HT-29 (cell line): Measurements from ENCODE around the gene ATP8A1. TPM values are rescaled to one million over a fixed set of nuclear protein-coding genes. Genes with fewer than 3 reads are reported as not detected.

ENCODE experiments used
- DNase-seq: peaks from one replicate; pipeline ENCODE4 v3.0.0-alpha.2; 2015; ENCODE audit warnings: low spot score
- total RNA-seq: library from RNA; depleted of rRNA; stranded (reverse); fragments of >200 nt; shearing (Covaris generic); gene quantifications from 2 replicates; pipeline ENCODE4 v1.2.3, GENCODE V29; 2014

Gene ATP8A1
- total RNA-seq, 1 experiment from 2014 or later: 0.69 TPM

DNA sequence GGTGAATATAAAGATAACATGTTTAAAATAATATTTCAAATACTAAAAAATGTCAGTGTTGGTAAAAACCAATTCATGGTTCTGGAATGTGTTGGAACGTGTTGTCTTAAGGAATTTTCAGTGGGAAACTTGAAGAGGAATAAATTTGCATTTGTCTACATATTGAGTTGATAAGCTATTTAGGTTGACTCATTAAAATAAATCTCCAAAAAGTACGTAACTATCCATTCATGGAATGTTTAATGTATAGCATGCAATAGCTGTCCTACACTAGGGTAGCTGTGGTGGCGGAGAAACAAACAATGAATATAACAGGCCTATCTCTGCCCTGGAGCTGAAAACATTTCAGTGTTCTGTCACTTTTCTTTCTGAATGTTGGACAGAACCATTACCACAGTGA, 239.4 kb downstream of the ATP8A1 start:
- no peak for DNase-seq

DNA sequence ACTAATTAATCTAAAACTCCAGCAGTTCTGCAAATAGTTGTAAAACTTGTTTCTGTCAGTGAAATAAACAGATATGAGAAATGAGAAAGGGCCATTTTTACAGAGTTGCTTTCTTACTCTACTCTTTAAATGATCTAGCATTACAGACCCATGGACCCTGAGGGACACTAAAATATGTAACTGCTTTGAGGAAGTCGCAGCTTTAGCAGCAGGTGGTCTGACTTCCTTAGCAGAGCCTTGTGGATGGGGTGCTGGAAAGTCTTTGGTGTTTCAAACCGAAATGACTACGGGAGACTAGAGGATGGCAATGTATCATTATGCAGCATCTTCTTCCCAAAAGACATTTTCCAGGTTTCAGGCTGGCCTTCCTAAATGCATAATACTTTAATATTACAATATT, 240.9 kb downstream of the ATP8A1 start:
- no peak for DNase-seq

DNA sequence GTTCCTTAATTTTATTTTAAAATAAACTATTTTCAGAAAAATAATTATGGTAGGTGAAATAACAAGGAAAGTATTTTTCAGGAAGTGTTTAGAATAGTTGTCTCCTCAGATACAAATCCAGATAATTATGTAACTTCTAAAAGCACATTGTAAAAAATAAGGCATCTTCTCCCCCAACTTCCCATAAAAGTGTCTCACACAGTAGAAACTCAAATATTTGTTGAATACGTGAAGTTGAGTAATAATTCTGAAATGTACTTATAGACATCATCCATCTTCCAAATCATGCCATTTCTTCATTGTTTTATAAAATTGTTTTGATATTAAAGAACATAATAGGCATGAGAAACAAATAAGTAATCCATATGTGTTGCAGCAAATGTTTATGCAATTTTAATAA, 241.6 kb downstream of the ATP8A1 start:
- DNase-seq: no peak

DNA sequence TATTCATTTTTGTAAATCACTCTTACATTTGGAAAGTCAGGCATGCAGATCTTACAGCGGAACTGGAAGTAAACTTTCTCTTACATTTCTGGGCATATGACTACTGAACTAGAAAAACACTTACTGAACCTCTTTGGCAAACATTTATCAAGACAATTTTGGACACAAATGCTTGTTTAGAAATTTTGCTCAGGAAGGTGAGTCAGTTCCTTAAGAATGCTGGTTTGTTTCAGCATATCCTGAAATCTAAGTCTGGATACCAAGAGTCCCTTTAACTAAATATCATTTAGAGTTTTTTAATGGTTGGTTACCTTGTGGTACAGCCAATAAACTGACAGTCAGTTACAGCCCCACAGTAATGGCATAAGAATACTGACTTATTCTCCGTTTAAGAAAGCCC, 244.7 kb downstream of the ATP8A1 start:
- DNase-seq: no peak

DNA sequence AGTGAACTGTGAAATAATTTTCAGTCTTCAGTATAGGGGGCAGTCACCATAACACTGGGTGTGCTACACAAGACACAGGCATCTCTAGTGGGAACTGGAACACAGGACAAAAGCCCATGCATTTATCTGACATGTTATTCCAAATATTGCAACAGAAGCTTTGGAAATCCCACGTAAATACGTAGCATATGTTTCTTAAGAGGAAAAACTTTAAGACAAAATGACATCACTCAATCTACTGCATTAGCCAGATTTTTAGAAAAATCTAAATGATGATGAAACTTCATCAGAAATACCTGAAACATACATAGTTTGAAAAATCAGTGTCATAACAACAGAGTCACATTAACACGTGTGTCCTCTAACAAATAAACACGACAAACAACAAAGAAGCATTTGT, 245.1 kb downstream of the ATP8A1 start:
- DNase-seq: no peak

DNA sequence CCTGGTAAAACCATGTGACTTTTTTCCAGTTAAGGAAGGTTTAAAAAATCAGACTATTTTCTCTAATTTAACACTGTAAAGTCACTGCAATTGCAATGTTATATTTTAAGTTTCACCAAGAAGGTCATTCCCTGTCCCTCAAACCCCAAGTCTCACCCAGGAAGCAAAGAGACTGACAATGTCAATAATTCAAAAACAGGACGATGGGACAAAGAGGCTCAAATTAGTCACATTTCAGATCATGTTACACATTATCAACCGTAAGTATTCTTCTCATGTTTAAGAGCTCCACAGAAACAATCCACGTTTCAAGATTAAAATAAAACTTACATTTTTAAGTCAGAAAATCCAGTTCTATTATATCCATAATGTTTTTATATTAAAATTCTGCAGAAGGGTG, 246.5 kb downstream of the ATP8A1 start:
- no peak for DNase-seq

DNA sequence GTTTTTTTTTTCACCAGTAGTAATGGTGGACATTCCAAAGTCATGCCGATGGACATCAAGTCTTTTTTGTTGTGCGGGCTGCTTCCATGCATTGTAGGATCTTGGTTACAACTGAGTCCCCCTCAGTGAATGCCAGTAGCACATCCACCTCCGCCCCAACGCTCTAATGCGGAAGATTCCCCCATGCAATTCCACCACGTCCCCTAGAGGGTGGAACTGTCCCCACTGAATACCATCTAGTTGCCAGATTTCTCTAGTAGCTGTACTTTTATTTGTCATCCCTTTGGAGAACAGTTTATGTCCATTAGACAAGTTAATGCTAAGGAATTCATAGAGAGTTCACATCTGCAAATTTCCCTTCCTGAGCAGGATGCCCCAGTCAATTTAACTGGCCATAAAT, 252.9 kb downstream of the ATP8A1 start:
- no peak for DNase-seq

DNA sequence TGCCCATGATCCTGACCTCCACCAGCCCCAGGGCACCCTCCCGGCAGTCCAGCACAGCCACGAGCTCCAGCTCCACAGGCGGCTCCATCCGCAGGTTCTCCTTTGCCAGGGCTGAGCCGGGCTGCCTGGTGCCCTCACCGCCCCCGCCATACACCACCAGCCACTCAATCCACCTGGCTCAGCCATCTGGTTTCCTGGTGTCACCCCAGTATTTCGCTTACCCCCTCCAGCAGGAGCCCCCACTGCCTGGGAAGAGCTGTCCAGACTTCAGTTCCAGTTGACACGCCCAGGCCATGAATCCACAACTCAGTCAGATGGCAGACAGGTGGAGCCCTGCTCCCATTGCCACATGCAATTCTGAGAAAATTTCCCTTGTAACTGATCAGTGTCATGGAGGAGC, 255.7 kb downstream of the ATP8A1 start:
- DNase-seq: peak; percentile 18

DNA sequence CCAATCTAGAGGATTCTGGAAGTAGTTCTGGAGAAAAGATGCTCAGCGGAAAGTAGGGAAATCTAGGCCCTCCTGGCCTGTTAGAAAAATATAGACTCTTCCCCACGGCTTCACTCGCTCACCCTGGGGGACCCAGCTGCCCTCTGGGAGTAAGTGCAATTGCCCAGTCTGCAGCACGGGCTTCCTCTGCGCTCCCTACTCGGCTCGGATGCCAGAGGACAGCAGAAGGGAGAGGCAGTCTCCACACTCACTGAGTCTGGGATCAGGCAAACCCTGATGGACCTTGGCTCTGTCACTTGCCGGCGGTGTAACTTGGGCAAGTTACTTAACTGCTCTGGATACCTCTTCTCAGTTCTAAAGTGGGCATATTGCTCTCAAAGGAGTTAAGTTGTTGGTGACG, 257.5 kb downstream of the ATP8A1 start:
- no peak for DNase-seq

DNA sequence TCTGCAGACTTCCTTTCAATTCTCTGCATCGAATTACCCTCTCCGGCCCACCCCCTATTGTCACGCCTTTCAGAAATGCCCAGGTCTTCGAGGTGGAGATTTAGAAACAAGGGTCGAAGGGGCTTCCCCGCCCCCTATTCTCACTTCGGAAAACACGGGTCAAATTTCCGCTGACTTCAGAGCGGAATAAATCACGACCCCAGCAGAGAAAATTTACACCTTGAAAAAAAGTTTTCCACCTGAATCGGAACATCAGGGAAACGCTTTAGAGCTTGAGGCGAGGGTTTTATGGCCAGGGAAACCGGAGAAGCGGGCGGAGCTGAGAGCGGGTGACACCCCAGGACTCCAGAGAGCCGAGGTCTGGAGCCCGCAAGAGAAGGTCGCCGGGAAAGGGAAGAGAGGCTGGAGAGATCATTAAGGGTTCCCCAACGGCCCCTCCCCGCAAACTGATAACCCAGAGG, 258.0 kb downstream of the ATP8A1 start:
- DNase-seq: no peak

DNA sequence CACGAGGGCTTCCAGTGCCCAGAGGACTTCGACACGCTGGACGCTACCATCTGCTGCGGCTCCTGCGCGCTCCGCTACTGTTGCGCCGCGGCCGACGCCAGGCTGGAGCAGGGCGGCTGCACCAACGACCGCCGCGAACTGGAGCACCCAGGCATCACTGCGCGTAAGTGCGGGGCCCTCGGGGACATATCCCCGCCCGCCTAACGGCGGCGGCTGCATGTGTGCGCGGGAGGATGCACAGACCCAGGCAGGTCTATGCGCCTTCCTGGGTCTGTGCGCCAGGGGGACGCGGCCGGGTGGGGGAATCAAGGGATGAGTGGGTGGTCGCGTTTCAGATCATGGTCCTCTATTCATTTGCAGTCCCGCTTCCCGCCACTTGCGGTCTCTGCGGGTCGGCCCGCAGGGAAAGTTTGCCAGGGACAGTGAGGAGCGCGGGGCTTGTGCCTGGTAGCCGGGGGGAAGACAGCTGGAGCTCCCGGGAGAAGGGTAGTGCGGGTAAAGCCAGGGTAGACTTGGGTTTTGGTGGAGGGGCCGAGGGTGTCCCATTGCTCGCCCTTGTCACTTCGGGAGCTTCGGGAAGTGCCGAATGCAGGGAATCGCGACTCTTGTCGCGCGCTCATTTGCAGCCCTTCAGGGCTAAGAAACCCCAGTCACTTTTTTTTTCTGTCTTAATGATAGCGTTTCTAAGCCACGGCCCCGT, 258.6 kb downstream of the ATP8A1 start:
- DNase-seq: no peak

DNA sequence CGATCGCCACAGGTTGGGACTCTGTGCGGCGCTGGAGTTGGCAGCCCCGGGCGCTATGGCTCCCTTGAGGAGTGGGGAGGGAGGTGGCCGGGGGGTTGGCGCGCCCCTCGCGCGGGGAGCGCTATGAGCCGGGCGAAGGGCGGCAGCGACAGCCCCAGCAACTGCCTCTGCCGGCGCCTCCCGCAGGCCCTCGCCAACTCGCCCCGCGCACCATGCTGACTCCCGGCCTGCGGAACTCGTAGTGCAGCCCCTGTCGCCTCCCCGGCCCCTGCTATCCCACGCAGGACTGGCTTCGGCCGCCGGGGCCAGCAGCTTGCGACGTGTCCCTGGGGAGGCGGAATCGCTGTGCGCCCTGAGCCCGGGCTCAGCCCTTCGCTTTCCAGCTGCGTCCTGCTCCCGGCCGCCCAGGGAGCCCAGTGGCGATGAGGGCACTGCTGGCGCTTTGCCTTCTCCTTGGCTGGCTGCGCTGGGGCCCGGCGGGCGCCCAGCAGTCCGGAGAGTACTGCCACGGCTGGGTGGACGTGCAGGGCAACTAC, 259.2 kb downstream of the ATP8A1 start:
- no peak for DNase-seq

DNA sequence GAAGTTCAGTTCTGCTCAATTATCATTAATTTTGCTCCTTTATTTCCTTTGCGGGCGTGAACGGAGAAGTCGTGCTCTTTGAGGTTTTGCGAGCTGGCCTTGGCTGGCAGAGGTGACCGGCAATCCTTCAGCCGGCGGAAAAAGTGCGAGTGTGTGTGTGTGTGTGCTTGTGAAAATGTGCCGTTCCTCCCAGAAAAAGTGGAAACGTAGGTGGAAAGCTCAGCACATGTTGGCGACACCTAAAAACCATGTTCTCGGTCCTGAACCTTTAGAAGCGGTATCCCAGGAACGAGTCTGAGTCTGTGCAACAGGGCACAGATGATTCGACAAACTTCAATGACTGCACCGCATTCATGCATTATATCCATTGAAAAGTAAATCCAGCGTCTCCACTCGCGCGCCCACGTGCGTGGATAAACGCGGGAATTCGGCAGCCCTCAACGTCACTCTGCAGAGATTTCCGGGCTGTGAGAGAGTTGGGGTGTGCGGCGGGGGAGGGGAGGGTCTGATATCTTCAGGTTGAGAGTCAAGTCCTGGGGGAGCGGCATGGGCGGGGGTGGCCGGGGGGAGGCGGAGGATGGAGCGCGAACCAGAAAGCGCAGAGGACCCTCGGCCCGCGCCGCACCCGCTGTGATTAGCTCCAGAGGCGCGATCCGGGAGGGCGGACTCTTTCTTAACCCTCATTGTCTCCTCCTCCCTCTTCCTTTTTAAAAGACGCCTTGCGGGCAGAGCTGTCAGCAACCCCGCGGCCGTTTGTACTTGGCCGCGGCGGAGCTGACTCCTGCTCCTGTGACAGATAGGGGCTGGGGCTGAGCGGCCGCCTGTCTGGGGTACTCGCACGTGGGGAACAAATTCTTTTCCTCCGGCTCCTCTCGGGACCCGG, 259.9 kb downstream of the ATP8A1 start, which contains the start of gene SHISA3:
SHISA3 (plus strand) TSS at position 737 of the 883 bp plus-strand sequence. CDS start 569 bp downstream, outside the sequence.
- no peak for DNase-seq

DNA sequence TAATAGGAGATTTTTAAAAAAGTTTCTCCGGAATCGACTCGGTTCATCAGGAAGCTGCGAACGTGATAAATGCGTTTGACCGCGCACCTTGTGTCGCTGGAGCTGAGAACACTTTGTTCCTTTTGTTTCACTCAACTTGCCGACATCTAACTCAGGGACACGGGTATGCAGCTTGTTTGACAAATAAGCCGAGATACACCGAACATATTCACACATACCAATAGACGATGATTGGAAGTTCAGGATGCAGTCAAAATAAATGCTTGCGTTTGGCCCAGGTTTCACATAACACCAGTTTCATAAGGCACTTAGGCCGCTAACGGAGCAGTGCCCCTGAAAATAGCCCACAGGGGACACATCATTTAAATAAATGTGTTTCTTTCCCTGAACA, 260.5 kb downstream of the ATP8A1 start:
- DNase-seq: no peak

DNA sequence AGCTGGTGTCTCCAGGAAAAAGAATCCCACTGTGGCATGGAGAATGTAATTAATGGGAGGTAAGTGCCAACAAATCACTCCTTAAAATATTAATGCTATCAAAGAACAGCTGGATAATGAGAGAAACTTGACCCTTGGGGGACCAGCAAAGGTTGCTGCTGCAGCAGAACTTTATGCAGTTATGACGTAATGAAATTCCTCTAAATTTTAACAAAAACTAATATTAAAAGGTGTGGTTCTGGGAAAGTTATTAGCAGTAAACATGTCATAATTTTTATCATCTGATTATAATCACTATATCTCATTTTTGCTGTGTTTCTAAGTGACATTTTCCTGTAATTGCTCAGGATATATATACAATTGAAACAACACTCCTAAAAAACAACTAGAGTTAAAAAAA, 261.3 kb downstream of the ATP8A1 start:
- no peak for DNase-seq

DNA sequence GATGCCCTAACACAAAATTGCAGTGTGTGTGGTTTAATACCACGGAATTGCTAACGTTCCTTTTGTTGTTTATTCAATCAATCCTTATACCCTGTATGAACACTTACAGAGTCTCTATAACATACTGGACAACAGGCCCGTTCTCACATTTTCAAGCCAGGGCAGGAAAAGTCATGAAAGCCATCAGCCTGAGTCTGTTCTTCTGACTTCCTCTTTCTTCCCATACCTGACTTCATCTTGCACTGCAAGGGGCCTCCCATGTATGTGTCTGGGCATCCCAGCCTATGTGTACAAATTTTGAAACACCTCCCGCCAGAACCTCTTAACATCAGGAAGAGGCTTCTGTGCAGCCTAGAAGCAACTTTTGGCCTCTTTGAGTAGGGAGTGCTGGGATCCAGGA, 264.5 kb downstream of the ATP8A1 start:
- DNase-seq: no peak

DNA sequence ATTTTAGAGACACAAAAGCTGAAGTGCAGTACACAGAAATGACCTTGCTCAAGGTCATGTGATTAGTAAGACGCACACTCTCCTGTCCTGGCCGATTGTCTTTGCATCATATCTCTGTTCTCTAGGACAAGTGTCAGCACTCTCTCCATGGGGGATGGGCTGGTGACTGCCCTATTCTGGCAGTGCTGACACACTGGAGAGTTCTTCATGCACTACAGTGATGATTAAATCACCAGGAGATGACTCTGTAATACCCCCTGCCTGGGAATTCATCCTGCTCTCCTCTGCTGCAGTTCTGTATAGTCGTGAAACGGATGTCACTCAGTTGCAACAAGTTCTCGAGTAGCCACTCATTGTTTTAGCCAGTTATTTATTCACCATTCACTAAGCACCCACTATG, 264.9 kb downstream of the ATP8A1 start:
- no peak for DNase-seq

DNA sequence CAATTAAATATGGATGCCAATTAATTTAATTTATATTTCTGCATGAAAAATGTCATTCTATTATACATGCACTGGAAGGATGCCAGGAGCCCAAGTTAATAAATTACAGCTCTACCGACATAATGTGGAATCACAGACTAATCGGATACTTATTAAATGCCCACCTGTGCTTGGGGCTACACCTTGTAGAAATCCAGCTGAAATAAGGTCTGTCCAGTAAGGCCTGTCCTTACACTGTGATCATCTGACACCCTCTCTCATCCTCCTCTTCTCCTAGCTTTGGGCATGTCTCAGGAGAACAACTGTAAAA, 265.6 kb downstream of the ATP8A1 start:
- DNase-seq: peak; percentile 33

DNA sequence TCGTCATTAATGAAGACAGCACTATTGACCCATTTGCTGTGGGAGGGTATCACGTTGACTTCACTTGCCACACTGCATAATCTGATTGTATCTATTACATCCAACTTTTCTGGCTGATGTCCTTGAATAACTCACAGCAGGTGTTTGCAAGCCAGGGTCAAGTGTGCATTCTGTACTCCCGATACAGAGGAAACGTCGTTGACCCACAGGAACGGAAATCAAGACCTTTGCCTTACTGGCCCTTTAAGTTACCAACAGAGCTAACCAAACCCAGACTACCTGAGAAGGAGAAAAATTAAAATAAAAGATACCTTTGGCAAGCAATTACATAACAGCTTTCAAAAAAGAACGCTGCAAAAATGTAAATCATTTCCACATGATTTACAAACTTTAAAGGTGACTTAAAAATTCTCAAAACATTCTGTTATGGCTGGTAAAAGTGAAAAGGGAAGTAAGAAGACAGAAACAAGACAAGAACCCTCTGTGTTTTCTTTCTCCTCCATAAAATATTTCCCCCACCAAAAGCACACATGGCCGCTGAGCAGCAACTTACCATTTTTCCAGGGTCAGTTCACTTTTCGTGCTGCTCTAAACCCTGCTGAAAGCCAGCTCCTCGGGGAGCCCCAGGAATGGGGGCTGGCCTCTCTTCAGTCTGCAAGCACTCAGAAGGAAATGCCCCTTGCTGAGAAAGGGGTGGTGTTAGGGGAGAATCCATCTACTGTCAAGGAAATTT, 266.1 kb downstream of the ATP8A1 start:
- DNase-seq: no peak

DNA sequence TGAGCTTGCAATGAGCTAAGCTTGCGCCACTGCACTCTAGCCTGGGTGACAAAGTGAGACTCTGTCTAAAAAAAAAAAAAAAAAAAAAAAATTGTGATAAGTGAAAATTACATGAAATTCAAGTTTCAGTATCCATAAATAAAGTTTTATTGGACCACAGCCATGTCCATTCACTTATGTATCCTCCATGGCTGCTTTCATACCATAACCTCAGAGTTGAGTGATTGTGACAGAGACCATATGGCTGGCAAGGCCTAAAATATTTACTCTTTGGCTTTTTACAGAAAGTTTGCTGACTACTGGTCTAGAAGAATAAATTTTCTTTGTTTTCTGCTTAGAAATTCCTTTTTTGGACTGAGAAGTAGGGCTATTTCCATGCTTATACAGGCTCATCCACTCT, 271.4 kb downstream of the ATP8A1 start:
- no peak for DNase-seq

DNA sequence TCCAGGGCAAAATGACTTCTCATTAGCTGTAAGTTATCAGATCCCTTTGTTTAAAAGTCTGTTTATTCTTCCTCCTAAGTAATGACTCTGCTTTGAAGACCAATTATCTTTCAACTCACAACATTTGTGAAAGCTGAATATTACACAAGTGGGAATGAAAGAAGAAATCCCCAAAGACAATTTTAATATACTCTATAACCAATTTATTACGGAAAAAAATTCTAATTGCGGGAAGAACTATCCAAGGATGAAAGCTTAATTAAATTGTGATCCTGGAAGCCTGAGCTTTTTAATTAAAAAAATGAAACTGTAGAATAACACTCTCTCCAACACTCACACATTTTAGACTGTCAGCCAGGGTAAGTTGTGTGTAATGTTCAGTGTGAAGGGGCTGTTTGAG, 275.2 kb downstream of the ATP8A1 start:
- no peak for DNase-seq

DNA sequence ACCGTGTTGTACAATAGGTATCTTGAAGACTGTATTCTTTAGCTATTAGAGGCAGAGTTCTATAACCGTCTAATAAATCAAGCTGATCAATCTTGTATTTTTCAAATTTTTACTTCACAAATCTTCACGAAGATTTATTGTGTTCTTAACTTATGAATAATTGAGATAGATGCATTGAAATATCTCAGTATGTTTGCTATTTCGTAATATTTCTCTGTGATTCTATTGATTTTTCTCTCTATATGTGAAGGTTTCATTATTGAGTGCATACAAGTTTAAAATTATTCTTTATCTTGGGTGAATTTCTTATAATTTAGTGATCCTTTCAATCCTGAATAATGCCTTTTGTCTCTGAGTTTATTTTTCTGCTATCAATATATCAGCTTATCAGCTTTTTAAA, 279.4 kb downstream of the ATP8A1 start:
- no peak for DNase-seq
